ENCODE measurements around the gene STAB1. TPM values are rescaled to one million over a fixed set of nuclear protein-coding genes. Genes with fewer than 3 reads are reported as not detected.

Gene STAB1
- total RNA-seq, 1 donor, result 0.90 TPM

- TF ChIP-seq CTCF (IDR thresholded peaks at IDR 0.05; ENCODE audit: insufficient read depth, low read length), result peak; percentile 25
- H3K4me3 ChIP-seq (ENCODE audit: low read depth, low read length), result no peak overlapping the region
- no peak for DNase-seq (ENCODE audit: low read depth)
Observed at GRCh38 chr3:52451237-52452083, 43.7 kb upstream of the STAB1 start.

GRCh38 chr3:52452126-52452525 is 43.0 kb upstream of the STAB1 start:
- DNase-seq (ENCODE audit: low read depth), result no peak
- no peak overlapping the region for H3K4me3 ChIP-seq (ENCODE audit: low read depth, low read length)
- no peak for TF ChIP-seq CTCF (IDR thresholded peaks at IDR 0.05; ENCODE audit: insufficient read depth, low read length)

GRCh38 chr3:52452570-52453221 is 42.4 kb upstream of the STAB1 start:
- no peak for TF ChIP-seq CTCF (IDR thresholded peaks at IDR 0.05; ENCODE audit: insufficient read depth, low read length)
- DNase-seq (ENCODE audit: low read depth), result no peak
- H3K4me3 ChIP-seq (ENCODE audit: low read depth, low read length), result no peak overlapping the region

- no peak within 1 kb of the TSS for H3K4me3 ChIP-seq (ENCODE audit: low read depth, low read length)
- TF ChIP-seq CTCF (IDR thresholded peaks at IDR 0.05; ENCODE audit: insufficient read depth, low read length), result no peak
- no peak for DNase-seq (ENCODE audit: low read depth)
Observed at GRCh38 chr3:52453496-52454249, 41.5 kb upstream of the STAB1 start, which contains the start of gene TNNC1. TSS of gene TNNC1 (minus strand) at chr3:52454041. CDS start at chr3:52454015, 26 bp downstream.

- no peak overlapping the region for H3K4me3 ChIP-seq (ENCODE audit: low read depth, low read length)
- no peak for DNase-seq (ENCODE audit: low read depth)
- TF ChIP-seq CTCF (IDR thresholded peaks at IDR 0.05; ENCODE audit: insufficient read depth, low read length), result no peak
Observed at GRCh38 chr3:52454250-52454937, 40.7 kb upstream of the STAB1 start.

- DNase-seq (ENCODE audit: low read depth), result no peak
- H3K4me3 ChIP-seq (ENCODE audit: low read depth, low read length), result peak overlapping the region; percentile 90
- no peak for TF ChIP-seq CTCF (IDR thresholded peaks at IDR 0.05; ENCODE audit: insufficient read depth, low read length)
Observed at GRCh38 chr3:52454938-52455282, 40.2 kb upstream of the STAB1 start.

Data from fibroblast of the aortic adventitia (primary cell).